SK-N-SH (cell line): ENCODE measurements around the gene IRF2.

Experiments
- ELF1 ChIP-seq: IDR thresholded peaks from 2 replicates; pipeline ENCODE4 v1.4.0; 2012
- EZH2phosphoT487 ChIP-seq: fragments of 200-600 bp; sonication (generic); IDR thresholded peaks from 2 replicates; pipeline ENCODE4 v1.6.1; 2017; ENCODE audit warnings: low read depth, mixed run types, mild to moderate bottlenecking, antibody characterized with exemption, moderate library complexity, borderline replicate concordance
- JUND ChIP-seq: IDR thresholded peaks from 2 replicates; pipeline ENCODE4 v1.4.0; 2012
- MAX ChIP-seq: IDR thresholded peaks from 2 replicates; pipeline ENCODE4 v1.4.0; 2012; ENCODE audit warnings: low read depth
- NFIC ChIP-seq: IDR thresholded peaks from 2 replicates; pipeline ENCODE4 v1.4.0; 2012; ENCODE audit warnings: borderline replicate concordance
- POLR2AphosphoS5 ChIP-seq: IDR thresholded peaks from 2 replicates; pipeline ENCODE4 v1.6.1; 2012; ENCODE audit warnings: low read depth, low read length
- RCOR1 ChIP-seq: fragments of 150-350 bp; IDR thresholded peaks from 2 replicates; pipeline ENCODE4 v1.6.1; 2017; ENCODE audit warnings: antibody characterized with exemption, low read length
- SIN3A ChIP-seq: IDR thresholded peaks from 2 replicates; pipeline ENCODE4 v1.6.1; 2012; ENCODE audit warnings: low read depth, mild to moderate bottlenecking, low read length, moderate library complexity, borderline replicate concordance
- TAF1 ChIP-seq: IDR thresholded peaks from 2 replicates; pipeline ENCODE4 v1.6.1; 2012; ENCODE audit warnings: low read depth, mild to moderate bottlenecking, low read length, moderate library complexity, borderline replicate concordance
- TF ChIP-seq, protein P1 (sequence below): fragments of 200-600 bp; sonication (generic); IDR thresholded peaks from 2 replicates; pipeline ENCODE4 v1.6.1; 2017; ENCODE audit warnings: antibody characterized with exemption, mild to moderate bottlenecking, moderate library complexity
- TF ChIP-seq, protein P2 (sequence below): IDR thresholded peaks from 2 replicates; pipeline ENCODE4 v1.4.0; 2012; ENCODE audit warnings: low read depth, borderline replicate concordance
- TF ChIP-seq, protein P3 (sequence below): IDR thresholded peaks from 2 replicates; pipeline ENCODE4 v1.6.1; 2012; ENCODE audit warnings: mild to moderate bottlenecking, low read depth, low read length, moderate library complexity

DNA sequence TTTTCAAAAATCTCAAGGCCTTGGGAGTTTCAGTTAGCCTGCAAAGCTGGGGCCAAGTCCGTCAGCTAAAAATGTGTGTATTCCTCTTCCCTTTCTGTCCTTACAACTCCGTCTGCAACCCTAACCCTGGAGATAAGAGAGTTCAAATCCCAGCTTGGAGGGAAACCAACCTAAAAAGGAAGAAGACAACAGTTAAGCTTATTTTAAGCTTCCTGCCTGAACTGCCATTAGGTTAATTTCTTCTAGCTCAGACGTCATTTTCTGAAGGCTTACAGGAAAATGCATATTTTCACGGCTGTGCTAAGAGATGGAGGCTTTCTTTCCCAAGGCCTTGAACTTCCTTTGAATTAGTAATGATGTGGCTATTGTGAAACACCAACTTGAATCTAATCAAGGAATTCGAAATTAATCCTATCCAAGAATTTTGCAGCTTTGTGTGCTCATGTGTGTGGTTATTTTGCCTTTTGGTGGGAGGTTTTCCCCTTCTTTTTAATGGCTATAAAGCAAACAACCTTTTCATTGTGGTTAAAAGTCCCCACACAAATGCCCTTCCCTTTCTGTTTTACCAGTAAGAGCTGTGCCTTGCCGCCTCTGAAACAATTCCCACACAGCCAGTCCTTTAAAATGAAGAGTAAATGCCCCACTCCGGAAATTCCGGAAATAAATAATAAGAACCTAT lies 103.5 kb downstream of the IRF2 start:
- TF ChIP-seq, protein P1, sequence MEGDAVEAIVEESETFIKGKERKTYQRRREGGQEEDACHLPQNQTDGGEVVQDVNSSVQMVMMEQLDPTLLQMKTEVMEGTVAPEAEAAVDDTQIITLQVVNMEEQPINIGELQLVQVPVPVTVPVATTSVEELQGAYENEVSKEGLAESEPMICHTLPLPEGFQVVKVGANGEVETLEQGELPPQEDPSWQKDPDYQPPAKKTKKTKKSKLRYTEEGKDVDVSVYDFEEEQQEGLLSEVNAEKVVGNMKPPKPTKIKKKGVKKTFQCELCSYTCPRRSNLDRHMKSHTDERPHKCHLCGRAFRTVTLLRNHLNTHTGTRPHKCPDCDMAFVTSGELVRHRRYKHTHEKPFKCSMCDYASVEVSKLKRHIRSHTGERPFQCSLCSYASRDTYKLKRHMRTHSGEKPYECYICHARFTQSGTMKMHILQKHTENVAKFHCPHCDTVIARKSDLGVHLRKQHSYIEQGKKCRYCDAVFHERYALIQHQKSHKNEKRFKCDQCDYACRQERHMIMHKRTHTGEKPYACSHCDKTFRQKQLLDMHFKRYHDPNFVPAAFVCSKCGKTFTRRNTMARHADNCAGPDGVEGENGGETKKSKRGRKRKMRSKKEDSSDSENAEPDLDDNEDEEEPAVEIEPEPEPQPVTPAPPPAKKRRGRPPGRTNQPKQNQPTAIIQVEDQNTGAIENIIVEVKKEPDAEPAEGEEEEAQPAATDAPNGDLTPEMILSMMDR, result no peak
- TF ChIP-seq ELF1 (no peak), JUND (no peak), POLR2AphosphoS5 (no peak), EZH2phosphoT487 (no peak), NFIC (no peak), SIN3A (no peak), TAF1 (no peak), MAX (no peak), RCOR1 (no peak)
- TF ChIP-seq, protein P2, sequence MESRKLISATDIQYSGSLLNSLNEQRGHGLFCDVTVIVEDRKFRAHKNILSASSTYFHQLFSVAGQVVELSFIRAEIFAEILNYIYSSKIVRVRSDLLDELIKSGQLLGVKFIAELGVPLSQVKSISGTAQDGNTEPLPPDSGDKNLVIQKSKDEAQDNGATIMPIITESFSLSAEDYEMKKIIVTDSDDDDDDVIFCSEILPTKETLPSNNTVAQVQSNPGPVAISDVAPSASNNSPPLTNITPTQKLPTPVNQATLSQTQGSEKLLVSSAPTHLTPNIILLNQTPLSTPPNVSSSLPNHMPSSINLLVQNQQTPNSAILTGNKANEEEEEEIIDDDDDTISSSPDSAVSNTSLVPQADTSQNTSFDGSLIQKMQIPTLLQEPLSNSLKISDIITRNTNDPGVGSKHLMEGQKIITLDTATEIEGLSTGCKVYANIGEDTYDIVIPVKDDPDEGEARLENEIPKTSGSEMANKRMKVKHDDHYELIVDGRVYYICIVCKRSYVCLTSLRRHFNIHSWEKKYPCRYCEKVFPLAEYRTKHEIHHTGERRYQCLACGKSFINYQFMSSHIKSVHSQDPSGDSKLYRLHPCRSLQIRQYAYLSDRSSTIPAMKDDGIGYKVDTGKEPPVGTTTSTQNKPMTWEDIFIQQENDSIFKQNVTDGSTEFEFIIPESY, result no peak
- TF ChIP-seq, protein P3, sequence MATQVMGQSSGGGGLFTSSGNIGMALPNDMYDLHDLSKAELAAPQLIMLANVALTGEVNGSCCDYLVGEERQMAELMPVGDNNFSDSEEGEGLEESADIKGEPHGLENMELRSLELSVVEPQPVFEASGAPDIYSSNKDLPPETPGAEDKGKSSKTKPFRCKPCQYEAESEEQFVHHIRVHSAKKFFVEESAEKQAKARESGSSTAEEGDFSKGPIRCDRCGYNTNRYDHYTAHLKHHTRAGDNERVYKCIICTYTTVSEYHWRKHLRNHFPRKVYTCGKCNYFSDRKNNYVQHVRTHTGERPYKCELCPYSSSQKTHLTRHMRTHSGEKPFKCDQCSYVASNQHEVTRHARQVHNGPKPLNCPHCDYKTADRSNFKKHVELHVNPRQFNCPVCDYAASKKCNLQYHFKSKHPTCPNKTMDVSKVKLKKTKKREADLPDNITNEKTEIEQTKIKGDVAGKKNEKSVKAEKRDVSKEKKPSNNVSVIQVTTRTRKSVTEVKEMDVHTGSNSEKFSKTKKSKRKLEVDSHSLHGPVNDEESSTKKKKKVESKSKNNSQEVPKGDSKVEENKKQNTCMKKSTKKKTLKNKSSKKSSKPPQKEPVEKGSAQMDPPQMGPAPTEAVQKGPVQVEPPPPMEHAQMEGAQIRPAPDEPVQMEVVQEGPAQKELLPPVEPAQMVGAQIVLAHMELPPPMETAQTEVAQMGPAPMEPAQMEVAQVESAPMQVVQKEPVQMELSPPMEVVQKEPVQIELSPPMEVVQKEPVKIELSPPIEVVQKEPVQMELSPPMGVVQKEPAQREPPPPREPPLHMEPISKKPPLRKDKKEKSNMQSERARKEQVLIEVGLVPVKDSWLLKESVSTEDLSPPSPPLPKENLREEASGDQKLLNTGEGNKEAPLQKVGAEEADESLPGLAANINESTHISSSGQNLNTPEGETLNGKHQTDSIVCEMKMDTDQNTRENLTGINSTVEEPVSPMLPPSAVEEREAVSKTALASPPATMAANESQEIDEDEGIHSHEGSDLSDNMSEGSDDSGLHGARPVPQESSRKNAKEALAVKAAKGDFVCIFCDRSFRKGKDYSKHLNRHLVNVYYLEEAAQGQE, result no peak
